HG02759 (cell line): ENCODE measurements around the gene HIVEP1.
A peak's percentile ranks its signal among the peaks of the same experiment; 100 is the strongest.

Source experiments
- ATAC-seq: cut with Tn5 transposase; IDR thresholded peaks from one replicate; pipeline ENCODE4 v1.9.1; 2021; ENCODE audit warnings: mild to moderate bottlenecking, moderate library complexity; ENCODE audit not compliant: unreplicated experiment

HIVEP1 gene

GRCh38 chr6:12047792-12048432, 35.8 kb downstream of the HIVEP1 start:
- no peak for ATAC-seq

GRCh38 chr6:12048609-12049008, 36.5 kb downstream of the HIVEP1 start:
- no peak for ATAC-seq

DNA sequence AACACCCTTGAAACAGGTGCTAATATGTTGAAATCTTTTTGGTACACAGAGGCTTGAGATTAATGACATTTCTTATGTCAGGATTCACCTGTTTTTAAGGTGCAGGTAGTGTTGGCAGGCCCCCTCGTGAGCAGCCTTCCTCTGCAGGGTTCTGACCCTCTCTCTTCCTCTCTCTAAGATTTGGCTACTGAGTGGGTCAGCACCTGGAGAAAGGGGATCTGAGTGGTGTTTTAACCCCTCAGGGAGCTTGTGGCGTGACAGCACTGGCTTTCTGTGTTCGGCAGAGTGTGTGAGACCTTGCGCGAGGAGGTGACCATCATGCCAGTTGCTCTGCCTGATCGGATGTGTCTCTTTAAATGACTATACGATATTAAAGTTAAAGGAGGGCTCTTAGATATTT, 37.1 kb downstream of the HIVEP1 start:
- ATAC-seq, result peak; percentile 58

- ATAC-seq, result peak; percentile 86
Measured at GRCh38 chr6:12051861-12052368, 39.8 kb downstream of the HIVEP1 start.

DNA sequence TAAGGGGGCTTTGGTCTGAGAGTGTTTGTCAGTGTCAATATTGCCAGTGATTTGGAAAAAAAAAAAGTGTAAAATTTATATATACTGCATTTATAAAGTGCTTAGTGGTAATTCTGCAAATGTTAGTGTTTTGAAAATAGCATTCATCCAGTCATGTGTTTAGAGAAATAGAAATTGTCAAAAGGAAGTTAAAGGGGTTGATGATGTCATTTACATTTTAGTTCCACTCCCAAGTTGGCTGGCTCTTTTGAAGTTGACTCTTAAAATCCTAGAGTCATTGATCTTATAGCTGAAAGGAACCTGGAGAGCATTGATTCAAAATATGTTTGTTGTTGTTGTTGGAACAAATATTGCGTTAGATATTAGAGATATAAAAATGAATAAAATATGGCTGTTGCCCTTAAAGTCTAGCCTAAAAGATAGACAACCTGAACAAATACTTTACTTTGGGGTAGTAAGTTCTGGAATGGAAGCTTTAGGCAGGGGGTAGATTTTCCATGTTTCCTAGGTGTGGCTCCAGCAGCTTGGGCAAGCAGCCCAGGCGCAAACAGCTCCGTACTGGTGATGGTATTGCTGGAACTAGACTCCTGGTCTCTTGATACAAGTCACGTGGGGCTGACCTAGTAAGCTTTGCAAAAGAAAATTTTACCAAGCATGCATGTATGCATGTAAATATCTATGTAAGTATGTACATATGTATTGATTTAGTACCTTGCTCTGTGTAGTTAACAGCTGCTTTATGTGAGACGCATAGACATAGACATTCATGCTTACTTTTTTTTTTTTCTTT, 46.3 kb downstream of the HIVEP1 start:
- ATAC-seq, result no peak

DNA sequence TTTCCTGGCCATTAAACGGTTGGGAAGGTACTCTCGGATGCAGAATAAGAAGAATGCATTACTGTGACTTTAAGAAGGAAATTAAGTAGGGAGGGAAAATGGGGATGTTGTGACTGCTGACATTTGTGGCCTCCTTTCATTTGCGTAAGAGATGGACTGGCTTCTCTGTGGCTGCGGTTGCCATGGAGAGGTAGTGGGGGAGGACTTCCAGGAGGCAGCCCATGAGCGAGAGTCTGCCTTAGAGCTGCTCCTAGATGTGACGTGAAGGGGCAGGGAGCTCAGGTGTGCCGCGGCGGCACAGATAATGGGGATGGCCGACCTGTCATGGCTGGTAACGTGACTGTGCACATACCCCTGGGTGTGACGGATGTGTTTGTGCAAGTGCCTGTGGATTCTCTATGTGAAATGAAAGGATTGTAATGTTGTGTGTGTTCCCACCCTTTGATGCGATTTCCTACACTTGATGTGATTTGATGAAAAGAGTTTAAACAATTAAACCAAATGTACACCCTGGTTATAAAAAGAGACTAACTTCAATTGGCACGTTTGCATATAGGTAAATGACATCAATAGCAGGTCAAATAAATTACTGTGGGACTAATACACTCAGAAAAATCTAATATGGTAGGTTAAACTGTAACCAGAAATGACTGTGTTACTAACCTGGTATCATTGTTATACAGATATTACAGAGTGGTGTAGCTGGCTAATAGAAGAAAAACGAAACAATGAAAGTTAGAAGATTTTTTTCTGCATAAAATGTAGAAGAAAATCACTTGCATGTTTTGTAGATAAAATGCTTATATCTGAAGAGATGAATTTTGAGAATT, 48.9 kb downstream of the HIVEP1 start:
- peak; percentile 84 for ATAC-seq

- ATAC-seq, result no peak
Measured at GRCh38 chr6:12062605-12063004, 50.5 kb downstream of the HIVEP1 start.

DNA sequence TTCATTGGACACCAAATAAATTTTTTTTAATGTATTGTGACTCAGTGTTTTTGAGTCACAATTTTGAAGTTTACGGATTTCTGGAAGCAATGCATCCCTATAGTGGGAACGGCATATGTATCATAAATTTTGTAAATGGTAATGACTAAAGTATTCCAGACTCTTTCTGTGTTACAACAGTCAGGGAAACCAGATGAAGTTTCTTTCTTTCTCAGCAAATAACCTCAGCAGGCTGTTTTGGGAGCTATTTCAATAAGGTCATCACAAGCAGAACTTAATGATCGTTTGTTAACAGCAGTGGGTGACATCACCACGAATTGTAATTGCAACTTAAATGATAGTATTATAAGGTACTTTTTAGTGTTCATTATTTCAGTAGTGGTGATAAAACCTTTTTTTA, 52.0 kb downstream of the HIVEP1 start:
- no peak for ATAC-seq

GRCh38 chr6:12064538-12065071, 52.5 kb downstream of the HIVEP1 start:
- no peak for ATAC-seq

DNA sequence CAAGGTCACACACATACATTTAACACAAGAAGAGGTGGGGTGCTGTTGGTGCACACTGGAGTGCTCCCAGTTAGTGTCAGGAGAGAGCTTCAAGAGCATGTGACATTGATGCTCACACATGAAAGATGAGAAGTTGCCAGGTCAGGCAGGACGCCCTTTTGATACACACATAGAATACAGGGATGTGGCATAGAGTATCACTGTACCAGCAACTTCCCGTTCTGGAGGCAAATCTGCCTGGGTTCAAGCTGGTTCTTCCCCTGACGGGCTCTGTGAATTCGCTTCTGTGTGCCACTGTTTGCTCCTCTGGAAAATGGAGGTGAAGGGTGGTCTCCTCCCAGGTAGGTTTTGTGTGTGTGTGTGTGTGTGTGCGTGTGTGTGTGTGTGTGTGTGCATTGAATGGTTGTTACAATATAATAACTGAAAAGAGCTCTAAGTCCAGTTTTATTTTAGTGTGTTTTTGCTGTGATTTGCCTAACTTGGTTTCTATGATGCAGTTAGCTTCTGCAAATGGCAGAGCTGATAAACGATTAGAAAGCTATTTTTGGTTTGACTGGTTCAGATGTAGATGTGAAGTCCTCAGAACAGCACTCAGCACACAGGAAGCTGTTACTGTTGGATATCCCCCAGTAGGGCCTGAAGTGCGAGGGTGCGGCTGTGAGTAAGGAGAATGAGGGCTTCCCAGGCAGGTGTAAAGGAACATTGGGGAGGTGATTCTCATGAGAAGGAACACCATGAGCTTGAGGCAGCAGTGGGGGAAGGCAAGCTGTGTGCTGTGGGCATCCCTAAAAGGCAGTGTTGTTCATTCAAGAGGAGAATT, 53.4 kb downstream of the HIVEP1 start:
- peak; percentile 42 for ATAC-seq

- no peak for ATAC-seq
Measured at GRCh38 chr6:12066297-12066696, 54.2 kb downstream of the HIVEP1 start.

- ATAC-seq, result no peak
Measured at GRCh38 chr6:12068899-12069557, 56.9 kb downstream of the HIVEP1 start.

GRCh38 chr6:12069891-12070529, 57.9 kb downstream of the HIVEP1 start:
- ATAC-seq, result no peak

- ATAC-seq, result no peak
Measured at GRCh38 chr6:12071064-12071615, 59.0 kb downstream of the HIVEP1 start.

DNA sequence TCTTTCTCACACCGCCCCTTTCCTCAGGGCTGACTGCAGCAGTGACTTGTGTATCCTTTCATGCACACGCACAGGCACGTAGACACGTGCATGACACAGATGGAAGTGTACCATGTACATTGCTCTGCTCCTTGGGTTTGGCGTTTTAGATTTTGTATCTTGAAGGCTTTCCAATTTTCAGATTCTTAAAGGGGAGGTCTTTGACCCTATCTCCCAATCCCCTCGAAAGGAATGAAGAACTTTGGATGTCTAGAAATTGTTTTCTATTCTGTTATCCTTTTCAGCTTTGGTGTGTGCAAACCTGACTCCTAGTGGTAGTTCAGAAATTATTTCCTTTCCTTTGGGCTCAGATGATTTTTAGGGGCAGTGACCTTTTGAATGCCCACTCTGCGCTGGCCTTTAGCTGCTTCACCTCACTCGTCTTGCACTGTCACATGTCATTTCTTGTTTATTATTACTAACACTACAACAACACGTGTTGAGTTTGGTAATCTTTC, 63.0 kb downstream of the HIVEP1 start:
- ATAC-seq, result no peak

DNA sequence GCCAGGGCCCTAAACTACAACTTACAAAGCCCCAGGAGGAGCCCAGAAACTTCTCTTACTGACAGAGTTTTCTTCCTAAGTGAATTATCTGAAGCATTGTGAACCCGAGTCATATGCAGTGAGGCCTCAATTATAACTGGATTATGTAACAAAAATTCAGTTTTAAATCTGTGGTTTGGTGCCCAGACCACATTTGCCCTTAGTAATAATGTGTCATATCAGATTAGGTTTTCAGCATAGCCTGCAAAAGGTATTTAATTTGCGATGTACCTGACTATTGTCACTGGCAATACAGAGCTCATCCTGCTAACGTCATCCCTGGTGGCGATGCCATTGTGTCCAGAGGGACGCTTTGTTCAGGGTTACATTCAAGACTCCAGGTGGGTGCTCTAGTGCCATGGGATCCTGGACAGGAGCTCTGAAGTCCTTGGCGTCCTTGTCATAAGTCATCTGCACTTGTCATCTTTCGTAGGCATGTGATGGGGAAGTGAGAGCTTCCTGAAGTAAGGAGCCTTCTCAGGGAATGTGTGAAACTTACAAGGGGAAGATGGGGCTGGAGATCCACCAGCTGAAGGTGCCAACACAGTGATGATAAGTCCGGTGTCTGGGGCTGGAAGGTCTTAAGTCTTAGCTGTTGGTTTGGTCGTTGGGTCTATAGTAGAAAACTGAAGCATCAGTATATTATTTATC, 65.1 kb downstream of the HIVEP1 start:
- no peak for ATAC-seq

- ATAC-seq, result no peak
Measured at GRCh38 chr6:12078014-12078413, 65.9 kb downstream of the HIVEP1 start.

GRCh38 chr6:12081771-12082170, 69.7 kb downstream of the HIVEP1 start:
- ATAC-seq, result no peak
